Endothelial cell of umbilical vein (primary cell): ENCODE data around the gene FAM219A. TPM values are rescaled to one million over a fixed set of nuclear protein-coding genes. Genes with fewer than 3 reads are reported as not detected.

Experiments used
- BruUV-seq: library from RNA; stranded (reverse); fragments of 400-500 nt; replicated peaks from 2 replicates; lab custom pipeline; 2021; lab: Mats Ljungman, UMichigan
- CTCF ChIA-PET: fragments of 300-600, 350-600 bp; sonication (Branson Sonifier 250); formaldehyde crosslinking; loops from one replicate; lab custom pipeline; 2021; ENCODE audit warnings: antibody characterized with exemption, inconsistent platforms; lab: Charles Lee
- POLR2A ChIA-PET: fragments of 300-600, 350-600 bp; sonication (Branson Sonifier 250); formaldehyde crosslinking; loops from one replicate; lab custom pipeline; 2021; ENCODE audit warnings: antibody characterized with exemption, inconsistent platforms; lab: Charles Lee
- DNase-seq: peaks from one replicate; pipeline ENCODE4 v3.0.0-alpha.2; 2011; ENCODE audit warnings: low read depth, low spot score
- FAIRE-seq: peaks from 2 replicates; lab custom pipeline; 2011; peaks lifted over from hg19 to GRCh38; lab: Jason Lieb, UNC
- H2AFZ ChIP-seq: 2 replicates; pipeline ENCODE4 v1.6.0; 2012; ENCODE audit warnings: low read depth, low read length, control low read depth, inconsistent platforms
- H3K27ac ChIP-seq: 2 replicates; pipeline ENCODE4 v1.5.1; 2011; ENCODE audit warnings: low read depth, mild to moderate bottlenecking, control low read depth, low read length, moderate library complexity; ENCODE audit not compliant: insufficient read depth
- H3K27me3 ChIP-seq, 2 experiments: 2 replicates each; pipeline versions ENCODE4 v1.6.0 to v1.6.1; 2011; ENCODE audit warnings: low read length in 2 of 2, mixed read lengths in 1 of 2; ENCODE audit not compliant: control insufficient read depth in 2 of 2, insufficient read depth in 2 of 2
- H3K36me3 ChIP-seq, 2 experiments: 2 replicates in 1 of 2; 3 replicates in 1 of 2; pipeline ENCODE4 v1.5.1; 2011; ENCODE audit warnings: low read length in 2 of 2, mild to moderate bottlenecking in 1 of 2, moderate library complexity in 1 of 2; ENCODE audit not compliant: control insufficient read depth in 2 of 2, insufficient read depth in 2 of 2; ENCODE audit errors: extremely low read depth in 1 of 2
- H3K4me1 ChIP-seq: 3 replicates; pipeline ENCODE4 v1.5.1; 2011; ENCODE audit warnings: mild to moderate bottlenecking, low read length; ENCODE audit not compliant: control insufficient read depth, insufficient read depth; ENCODE audit errors: extremely low read depth
- H3K4me2 ChIP-seq: 2 replicates; pipeline ENCODE4 v1.6.1; 2011; ENCODE audit warnings: low read length, control low read depth, mixed read lengths; ENCODE audit not compliant: insufficient read depth
- H3K4me3 ChIP-seq, 3 experiments: fragments of 200-600 bp in 1 of 3; sonication (generic), shearing (Covaris generic) in 1 of 3; replicated peaks in 1 of 3; 2 replicates each; pipeline ENCODE4 v1.5.1; 2011 to 2016; ENCODE audit warnings: control low read depth in 3 of 3, low read length in 3 of 3, mild to moderate bottlenecking in 2 of 3, inconsistent platforms in 1 of 3, low read depth in 1 of 3, moderate library complexity in 1 of 3; ENCODE audit not compliant: insufficient read depth in 1 of 3
- H3K79me2 ChIP-seq: 2 replicates; pipeline ENCODE4 v1.6.0; 2012; ENCODE audit warnings: low read length, inconsistent platforms; ENCODE audit not compliant: control insufficient read depth, insufficient read depth
- H3K9ac ChIP-seq: replicated peaks from 2 replicates; pipeline ENCODE3; 2011; ENCODE audit warnings: low read length, control low read depth; ENCODE audit not compliant: insufficient read depth; ENCODE audit errors: extremely low read depth
- H3K9me1 ChIP-seq: replicated peaks from 3 replicates; pipeline ENCODE4 v1.6.0; 2011; ENCODE audit warnings: mild to moderate bottlenecking, low read length; ENCODE audit not compliant: control insufficient read depth, insufficient read depth; ENCODE audit errors: extremely low read depth
- H3K9me3 ChIP-seq: replicated peaks from 2 replicates; pipeline ENCODE4 v1.5.1; 2012; ENCODE audit warnings: low read length, inconsistent platforms; ENCODE audit not compliant: control insufficient read depth, insufficient read depth
- H4K20me1 ChIP-seq: replicated peaks from 2 replicates; pipeline ENCODE3; 2011; ENCODE audit warnings: mild to moderate bottlenecking, low read length; ENCODE audit not compliant: control insufficient read depth, insufficient read depth; ENCODE audit errors: extremely low read depth
- CTCF ChIP-seq, 2 donors: IDR thresholded peaks; 1 replicate in 1 of 2; 2 replicates in 1 of 2; pipeline ENCODE4 v1.5.1; 2011; ENCODE audit warnings: low read length in 2 of 2, mild to moderate bottlenecking in 2 of 2, moderate library complexity in 2 of 2, control low read depth in 1 of 2, inconsistent platforms in 1 of 2, low read depth in 1 of 2; ENCODE audit not compliant: insufficient read depth in 1 of 2; ENCODE audit errors: extremely low read depth in 1 of 2
- EZH2 ChIP-seq: IDR thresholded peaks from 2 replicates; pipeline ENCODE4 v1.6.1; 2012; ENCODE audit warnings: borderline replicate concordance, low read depth, mild to moderate bottlenecking, moderate library complexity, low read length, inconsistent platforms; ENCODE audit not compliant: severe bottlenecking
- FOS ChIP-seq: IDR thresholded peaks from 2 replicates; pipeline ENCODE4 v1.6.1; 2011; ENCODE audit warnings: mild to moderate bottlenecking, low read length, moderate library complexity, borderline replicate concordance; ENCODE audit not compliant: insufficient read depth
- GATA2 ChIP-seq: IDR thresholded peaks from 2 replicates; pipeline ENCODE4 v1.7.0; 2011; ENCODE audit warnings: low read depth, mild to moderate bottlenecking, moderate library complexity, mixed read lengths, low read length; ENCODE audit not compliant: insufficient read length, insufficient read depth
- POLR2AphosphoS5 ChIP-seq: IDR thresholded peaks from 2 replicates; pipeline ENCODE4 v1.6.1; 2012; ENCODE audit warnings: low read depth, mild to moderate bottlenecking, control low read depth, low read length, moderate library complexity; ENCODE audit not compliant: insufficient read depth
- dilution Hi-C: fragments of 300-500 bp; cut with MboI; formaldehyde crosslinking; loops from one replicate; pipeline ENCODE4 v1.15.0; 2019; ENCODE audit warnings: low sequenced_read_pairs; ENCODE audit not compliant: extremely low pct_ligation_motif_present
- intact Hi-C: fragments of 100-400 bp; cut with micrococcal nuclease; formaldehyde crosslinking; loops from one replicate; pipeline ENCODE4 v1.10.0; 2022
- polyA plus RNA-seq, 4 experiments: library from polyadenylated mRNA; depleted of rRNA in 3 of 4; stranded (reverse) in 3 of 4; unstranded in 1 of 4; fragments of >200 nt; gene quantifications; 2 replicates each; pipeline versions ENCODE4 v1.2.1 to v1.2.3, GENCODE V29; 2011 to 2012; ENCODE audit warnings: missing spikeins in 1 of 4
- total RNA-seq: library from RNA; stranded (reverse); gene quantifications from 2 replicates; pipeline ENCODE4 v1.2.3, GENCODE V29; 2021

The FAM219A gene
- total and polyA plus RNA-seq, 2 donors (not counting 3 experiments of a cell fraction or from before 2014, with no cell fraction given), result 18.1 to 35.7 TPM

GRCh38 chr9:34456151-34456550 is 2.2 kb downstream of the FAM219A start:
- H2AFZ ChIP-seq, result no peak overlapping the region
- H3K9me3 ChIP-seq, result no peaks in the 10 kb centered on the region
- dilution Hi-C loops (no loop called here), intact Hi-C loops (loop anchor here (2.0 to 5.0 kb wide), 2 partner anchors 15 to 156 kb away; partner anchors contain the start of gene RPP25L)
- peak overlapping the region; percentile 61 for H3K4me2 ChIP-seq
- TF ChIP-seq FOS (no peak), GATA2 (peak; percentile 37)
- CTCF ChIA-PET, result interaction anchor here (1.0 to 6.3 kb wide), 8 partner anchors 11 to 91 kb away, joined by 3 to 37 read pairs (median 6); no protein-coding TSS in a partner anchor
- H3K4me1 ChIP-seq, result peaks cover 22% of the 10 kb centered on the region
- no peaks in the 10 kb centered on the region for H3K9me1 ChIP-seq
- DNase-seq, result no peak
- H3K9ac ChIP-seq, result peak overlapping the region; percentile 21
- BruUV-seq, result no TSS peak
- peaks cover 3% of the 10 kb centered on the region for H4K20me1 ChIP-seq
- no peaks in the 10 kb centered on the region for H3K36me3 ChIP-seq
- H3K27me3 ChIP-seq, result no peaks in the 10 kb centered on the region
- H3K79me2 ChIP-seq, result peaks cover 49% of the 10 kb centered on the region
- H3K27ac ChIP-seq, result no peak overlapping the region
- FAIRE-seq, result peak; percentile 70
- peak overlapping the region in 1 of 3 experiments; percentile 70 for H3K4me3 ChIP-seq
- POLR2A ChIA-PET, result no interaction called here

GRCh38 chr9:34454571-34455065 is 3.8 kb downstream of the FAM219A start:
- H4K20me1 ChIP-seq, result peaks cover 3% of the 10 kb centered on the region
- DNase-seq (no peak), FAIRE-seq (no peak)
- BruUV-seq, result no TSS peak
- H3K9me1 ChIP-seq, result no peaks in the 10 kb centered on the region
- ChIA-PET CTCF (interaction anchor here (0.6 to 6.3 kb wide), 9 partner anchors 8 to 149 kb away, joined by 3 to 37 read pairs (median 4); no protein-coding TSS in a partner anchor), POLR2A (no interaction called here)
- H3K79me2 ChIP-seq, result peaks cover 55% of the 10 kb centered on the region
- dilution Hi-C loops (no loop called here), intact Hi-C loops (loop anchor here (5.0 kb wide), 1 partner anchor 158 kb away; the partner anchor contains the start of gene RPP25L)
- H3K4me1 ChIP-seq, result peaks cover 27% of the 10 kb centered on the region
- no peak overlapping the region for H3K27ac ChIP-seq
- no peaks in the 10 kb centered on the region for H3K9me3 ChIP-seq
- no peaks in the 10 kb centered on the region for H3K36me3 ChIP-seq
- H2AFZ ChIP-seq, result no peak overlapping the region
- no peaks in the 10 kb centered on the region for H3K27me3 ChIP-seq
- TF ChIP-seq CTCF (IDR thresholded peaks at IDR 0.05; ENCODE audit: extremely low read depth in 1 of 2, insufficient read depth in 1 of 2, low read depth in 1 of 2, low read length in 2 of 2) (peak in 1 of 2 donors; percentile 9), EZH2 (no peak), POLR2AphosphoS5 (no peak), GATA2 (no peak)
- H3K9ac ChIP-seq, result no peak overlapping the region
- no peak overlapping the region for H3K4me3 ChIP-seq
- no peak overlapping the region for H3K4me2 ChIP-seq
